MCF 10A (cell line): Measurements from ENCODE around the gene ATP5PO. TPM values are rescaled to one million over a fixed set of nuclear protein-coding genes. Genes with fewer than 3 reads are reported as not detected.
A peak's percentile ranks its signal among the peaks of the same experiment; 100 is the strongest.

ENCODE experiments used
- BruUV-seq: library from RNA; stranded (reverse); fragments of 400-500 nt; replicated peaks from 2 replicates; lab custom pipeline; 2021; lab: Mats Ljungman, UMichigan
- CTCF ChIA-PET: fragments of 300-600 bp; sonication (Branson Sonifier 250); formaldehyde crosslinking; extraction: SDS; loops from one replicate; lab custom pipeline; 2021; ENCODE audit warnings: antibody characterized with exemption, inconsistent platforms; lab: Yijun Ruan, JAX
- POLR2A ChIA-PET: fragments of 300-600, 350-650 bp; sonication (Branson Sonifier 250); formaldehyde crosslinking; extraction: SDS; loops from one replicate; lab custom pipeline; 2020; ENCODE audit warnings: antibody characterized with exemption, inconsistent platforms; lab: Yijun Ruan, JAX
- DNase-seq: peaks from one replicate; pipeline ENCODE4 v3.0.0-alpha.2; 2018; ENCODE audit not compliant: unreplicated experiment
- H3K27ac Mint-ChIP-seq: one replicate; pipeline ENCODE4 v1.8.0; 2022; ENCODE audit warnings: mild to moderate bottlenecking, low read depth, mixed read lengths; ENCODE audit not compliant: unreplicated experiment
- H3K27me3 Mint-ChIP-seq: one replicate; pipeline ENCODE4 v1.8.0; 2022; ENCODE audit warnings: mixed read lengths; ENCODE audit not compliant: insufficient read depth, unreplicated experiment
- H3K36me3 Mint-ChIP-seq: one replicate; pipeline ENCODE4 v1.8.0; 2022; ENCODE audit warnings: mild to moderate bottlenecking, moderate library complexity, mixed read lengths; ENCODE audit not compliant: insufficient read depth, unreplicated experiment
- H3K4me1 Mint-ChIP-seq: one replicate; pipeline ENCODE4 v1.8.0; 2022; ENCODE audit warnings: mixed read lengths; ENCODE audit not compliant: insufficient read depth, unreplicated experiment
- H3K4me3 Mint-ChIP-seq: one replicate; pipeline ENCODE4 v1.8.0; 2022; ENCODE audit warnings: mild to moderate bottlenecking, moderate library complexity, mixed read lengths; ENCODE audit not compliant: unreplicated experiment
- H3K9me3 Mint-ChIP-seq: one replicate; pipeline ENCODE4 v1.8.0; 2022; ENCODE audit warnings: mixed read lengths; ENCODE audit not compliant: unreplicated experiment
- intact Hi-C: fragments of 100-400 bp; cut with micrococcal nuclease; formaldehyde crosslinking; loops from 2 replicates; pipeline ENCODE4 v1.14.1; 2022
- total RNA-seq: library from RNA; stranded (reverse); gene quantifications from 2 replicates; pipeline ENCODE4 v1.2.3, GENCODE V29; 2022
- TF ChIP-seq, protein P1 (sequence below): fragments of 200-600 bp; IDR thresholded peaks from one replicate; pipeline ENCODE4 v1.8.0; 2022; ENCODE audit warnings: antibody characterized with exemption, mild to moderate bottlenecking; ENCODE audit not compliant: unreplicated experiment

Gene ATP5PO
- total RNA-seq, 1 experiment from 2014 or later: 196 TPM

DNA sequence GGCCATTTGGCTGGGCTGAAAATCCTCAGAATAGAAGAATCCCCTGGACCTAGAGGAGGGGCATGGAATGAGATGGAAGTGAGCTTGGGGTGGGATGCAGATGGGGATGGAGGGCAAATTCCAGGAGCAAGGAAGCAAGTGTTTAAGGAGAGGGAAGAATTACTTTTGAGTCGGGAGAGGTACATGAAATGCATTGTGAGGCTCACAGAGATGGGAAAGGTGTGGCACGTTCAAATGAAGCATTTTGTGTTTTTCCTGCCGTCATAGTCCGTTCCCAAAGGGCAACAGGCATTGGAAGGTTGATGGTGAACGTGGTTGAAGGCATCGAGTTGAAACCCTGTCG is 30.5 kb downstream of the ATP5PO start:
- no peaks in the 10 kb centered on the region for H3K9me3 Mint-ChIP-seq
- CTCF ChIA-PET: no interaction called here
- H3K4me1 Mint-ChIP-seq: peaks cover 14% of the 10 kb centered on the region
- no peak for DNase-seq
- POLR2A ChIA-PET: interaction anchor here (1.5 kb wide), 1 partner anchor 31 kb away, joined by 3 read pairs; no protein-coding TSS in a partner anchor
- no peaks in the 10 kb centered on the region for H3K36me3 Mint-ChIP-seq
- no peaks in the 10 kb centered on the region for H3K27me3 Mint-ChIP-seq
- no TSS peak for BruUV-seq
- peak overlapping the region; percentile 33 for H3K27ac Mint-ChIP-seq
- intact Hi-C loops: no loop called here
- TF ChIP-seq, protein P1, sequence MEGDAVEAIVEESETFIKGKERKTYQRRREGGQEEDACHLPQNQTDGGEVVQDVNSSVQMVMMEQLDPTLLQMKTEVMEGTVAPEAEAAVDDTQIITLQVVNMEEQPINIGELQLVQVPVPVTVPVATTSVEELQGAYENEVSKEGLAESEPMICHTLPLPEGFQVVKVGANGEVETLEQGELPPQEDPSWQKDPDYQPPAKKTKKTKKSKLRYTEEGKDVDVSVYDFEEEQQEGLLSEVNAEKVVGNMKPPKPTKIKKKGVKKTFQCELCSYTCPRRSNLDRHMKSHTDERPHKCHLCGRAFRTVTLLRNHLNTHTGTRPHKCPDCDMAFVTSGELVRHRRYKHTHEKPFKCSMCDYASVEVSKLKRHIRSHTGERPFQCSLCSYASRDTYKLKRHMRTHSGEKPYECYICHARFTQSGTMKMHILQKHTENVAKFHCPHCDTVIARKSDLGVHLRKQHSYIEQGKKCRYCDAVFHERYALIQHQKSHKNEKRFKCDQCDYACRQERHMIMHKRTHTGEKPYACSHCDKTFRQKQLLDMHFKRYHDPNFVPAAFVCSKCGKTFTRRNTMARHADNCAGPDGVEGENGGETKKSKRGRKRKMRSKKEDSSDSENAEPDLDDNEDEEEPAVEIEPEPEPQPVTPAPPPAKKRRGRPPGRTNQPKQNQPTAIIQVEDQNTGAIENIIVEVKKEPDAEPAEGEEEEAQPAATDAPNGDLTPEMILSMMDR: no peak
- H3K4me3 Mint-ChIP-seq: no peak overlapping the region

DNA sequence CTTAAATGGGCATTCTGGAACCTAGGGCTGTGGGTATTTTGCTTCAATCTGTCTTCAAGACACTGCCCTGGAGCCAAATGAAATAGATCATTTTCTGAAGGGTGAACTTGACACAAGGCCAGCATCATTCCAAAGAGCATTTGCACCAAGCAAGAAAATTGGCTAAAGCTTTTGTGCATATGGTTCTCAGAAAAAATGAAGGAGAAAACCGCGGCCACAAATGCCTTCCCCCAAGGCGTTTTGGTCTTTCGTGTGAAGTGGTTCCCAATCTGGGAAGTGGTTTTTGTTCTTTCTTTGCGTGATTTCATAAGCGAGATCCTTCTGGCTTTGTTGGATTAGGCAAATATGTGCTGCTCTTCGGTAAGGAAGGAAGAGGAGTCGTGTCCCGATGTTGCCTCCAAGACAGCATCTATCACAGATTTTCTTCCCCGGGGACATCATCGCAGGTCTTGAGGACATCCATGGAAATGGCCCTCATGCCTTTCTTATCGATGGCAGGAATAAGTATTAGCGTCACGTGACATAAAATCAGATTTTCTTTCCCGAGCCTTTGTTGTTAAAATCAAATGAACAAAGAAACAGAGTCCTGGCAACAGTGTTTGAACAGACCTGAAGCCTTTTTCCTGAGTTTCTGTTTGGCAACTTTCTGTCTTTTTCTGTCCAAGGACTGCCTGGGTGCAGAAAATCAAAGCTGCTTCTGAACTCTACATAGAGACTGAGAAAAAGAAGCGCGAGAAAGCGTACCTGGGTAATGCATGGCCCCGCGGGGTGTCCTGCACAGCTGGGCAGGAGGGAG is 31.0 kb downstream of the ATP5PO start:
- peak overlapping the region; percentile 42 for H3K4me3 Mint-ChIP-seq
- H3K36me3 Mint-ChIP-seq: no peaks in the 10 kb centered on the region
- DNase-seq: peak; percentile 47
- TF ChIP-seq, protein P1: no peak
- no peaks in the 10 kb centered on the region for H3K9me3 Mint-ChIP-seq
- BruUV-seq: no TSS peak
- peaks cover 14% of the 10 kb centered on the region for H3K4me1 Mint-ChIP-seq
- intact Hi-C loops: no loop called here
- POLR2A ChIA-PET: interaction anchor here (1.5 kb wide), 1 partner anchor 30 kb away, joined by 3 read pairs; no protein-coding TSS in a partner anchor
- H3K27ac Mint-ChIP-seq: peak overlapping the region; percentile 33
- H3K27me3 Mint-ChIP-seq: no peaks in the 10 kb centered on the region
- CTCF ChIA-PET: interaction anchor here (0.7 kb wide), 1 partner anchor 295 kb away, joined by 3 read pairs; no protein-coding TSS in a partner anchor

DNA sequence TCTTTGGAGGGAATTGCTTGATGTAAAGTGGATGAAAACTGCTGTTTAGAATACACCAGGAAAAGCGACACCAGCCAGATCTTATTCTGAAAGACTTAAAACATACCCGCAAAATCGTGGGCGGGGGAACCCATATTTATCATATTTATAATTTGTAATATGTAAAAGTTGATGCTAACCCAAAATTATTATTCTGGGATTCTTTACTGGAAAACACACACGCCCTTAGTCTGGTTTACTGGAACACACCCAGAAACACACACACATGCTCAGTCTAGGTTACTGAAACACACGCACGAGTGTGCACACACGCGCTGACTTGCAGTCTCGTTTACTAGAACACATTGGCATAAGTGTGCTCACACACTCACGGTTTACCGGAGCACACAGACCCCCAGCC is 32.5 kb downstream of the ATP5PO start:
- no peaks in the 10 kb centered on the region for H3K9me3 Mint-ChIP-seq
- CTCF ChIA-PET: no interaction called here
- TF ChIP-seq, protein P1: no peak
- POLR2A ChIA-PET: no interaction called here
- intact Hi-C loops: no loop called here
- BruUV-seq: no TSS peak
- no peak overlapping the region for H3K4me3 Mint-ChIP-seq
- H3K27me3 Mint-ChIP-seq: peaks cover 8% of the 10 kb centered on the region
- no peak overlapping the region for H3K27ac Mint-ChIP-seq
- H3K4me1 Mint-ChIP-seq: peaks cover 14% of the 10 kb centered on the region
- H3K36me3 Mint-ChIP-seq: no peaks in the 10 kb centered on the region
- no peak for DNase-seq

DNA sequence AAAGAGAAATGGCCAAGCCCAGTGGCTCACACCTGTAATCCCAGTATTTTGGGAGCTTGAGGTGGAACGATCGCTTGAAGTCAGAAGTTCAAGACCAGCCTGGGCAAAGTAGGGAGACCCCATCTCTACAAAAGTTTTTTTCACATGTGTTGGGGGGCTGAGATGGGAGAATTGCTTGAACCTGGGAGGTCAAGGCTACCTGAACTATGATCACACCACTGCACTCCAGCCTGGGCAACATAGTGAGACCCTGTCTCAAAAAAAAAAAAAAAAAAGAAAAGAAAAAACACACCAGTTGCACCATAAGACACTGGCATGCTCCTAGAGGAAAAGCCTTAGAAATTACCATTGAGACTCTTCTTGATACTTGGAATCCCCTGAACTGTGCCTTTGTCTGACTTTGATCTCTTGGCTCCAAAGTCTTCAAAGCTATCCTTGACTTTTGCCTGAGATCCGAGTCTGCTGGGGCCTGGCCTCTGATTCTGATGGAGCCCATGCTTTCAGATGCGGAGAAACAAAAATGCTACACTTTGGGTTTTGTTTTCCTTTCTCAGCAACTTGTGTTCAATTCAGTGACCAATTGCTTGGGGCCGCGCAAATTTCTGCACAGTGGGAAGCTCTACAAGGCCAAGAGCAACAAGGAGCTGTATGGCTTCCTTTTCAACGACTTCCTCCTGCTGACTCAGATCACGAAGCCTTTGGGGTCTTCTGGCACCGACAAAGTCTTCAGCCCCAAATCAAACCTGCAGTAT is 33.7 kb downstream of the ATP5PO start:
- no peak for DNase-seq
- H3K27me3 Mint-ChIP-seq: peaks cover 19% of the 10 kb centered on the region
- no peaks in the 10 kb centered on the region for H3K9me3 Mint-ChIP-seq
- BruUV-seq: no TSS peak
- CTCF ChIA-PET: interaction anchor here (0.6 kb wide), 1 partner anchor 87 kb away, joined by 3 read pairs; no protein-coding TSS in a partner anchor
- intact Hi-C loops: no loop called here
- TF ChIP-seq, protein P1: no peak
- no peak overlapping the region for H3K27ac Mint-ChIP-seq
- H3K36me3 Mint-ChIP-seq: no peaks in the 10 kb centered on the region
- POLR2A ChIA-PET: no interaction called here
- H3K4me1 Mint-ChIP-seq: peaks cover 14% of the 10 kb centered on the region
- H3K4me3 Mint-ChIP-seq: no peak overlapping the region
